HG03457 (cell line): Measurements from ENCODE around the gene MAGI2.
"Not testable (repeated sequence)": the region's sequence is repeated elsewhere in the genome, so short reads cannot be mapped to it uniquely, and the experiment has no call there.

ENCODE experiments used
- ATAC-seq: cut with Tn5 transposase; IDR thresholded peaks from one replicate; pipeline ENCODE4 v1.9.1; 2021; ENCODE audit warnings: moderate number of reproducible peaks; ENCODE audit not compliant: unreplicated experiment

Gene MAGI2

DNA sequence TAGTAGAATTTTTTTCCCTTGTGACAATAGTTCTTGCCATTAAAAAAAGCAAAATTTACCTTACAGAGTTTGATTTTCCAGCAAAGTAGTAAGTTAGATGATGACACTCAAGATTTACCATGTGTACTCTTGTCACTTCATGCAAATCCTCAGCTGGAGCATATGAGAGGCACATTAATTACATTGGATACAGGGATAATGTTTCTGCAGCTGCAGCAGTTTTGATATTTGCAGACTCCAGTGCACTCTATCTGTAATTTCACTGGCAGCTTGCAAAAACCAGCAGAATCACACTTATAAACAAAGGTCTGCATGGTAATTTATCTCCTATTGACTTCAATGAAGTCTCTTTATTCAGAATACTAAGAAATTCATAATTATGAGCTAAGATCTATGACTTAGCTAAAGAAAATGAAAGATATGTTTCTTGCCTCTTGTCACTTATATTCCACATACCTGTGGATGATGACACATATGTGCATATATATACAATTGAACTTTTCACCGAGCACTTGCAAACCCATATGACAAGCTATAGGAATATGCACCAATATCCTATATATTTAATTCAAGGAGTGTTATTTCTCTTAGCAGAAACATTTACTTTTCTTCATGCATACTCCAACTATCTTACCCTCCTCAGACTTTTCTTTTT, 1124.3 kb downstream of the MAGI2 start:
- no peak for ATAC-seq

DNA sequence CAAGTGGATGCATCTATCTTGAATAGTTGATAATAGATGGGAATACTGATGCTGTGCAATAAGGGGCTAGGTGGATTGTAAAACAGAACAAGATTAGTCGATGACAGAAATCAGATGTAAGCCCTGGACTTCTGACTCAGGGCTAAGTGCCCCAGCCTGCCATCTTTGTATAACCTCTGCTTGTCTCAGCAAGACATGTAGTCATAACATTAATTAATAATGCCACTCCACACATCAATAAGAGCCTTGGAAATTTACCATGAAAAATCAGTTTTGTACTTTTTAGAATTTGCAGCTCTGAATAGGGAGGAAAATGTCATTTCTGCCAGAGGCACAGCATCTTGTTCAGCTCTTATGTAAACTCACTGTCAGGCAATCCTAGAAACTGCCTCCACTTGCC, 1125.7 kb downstream of the MAGI2 start:
- ATAC-seq, result no peak

DNA sequence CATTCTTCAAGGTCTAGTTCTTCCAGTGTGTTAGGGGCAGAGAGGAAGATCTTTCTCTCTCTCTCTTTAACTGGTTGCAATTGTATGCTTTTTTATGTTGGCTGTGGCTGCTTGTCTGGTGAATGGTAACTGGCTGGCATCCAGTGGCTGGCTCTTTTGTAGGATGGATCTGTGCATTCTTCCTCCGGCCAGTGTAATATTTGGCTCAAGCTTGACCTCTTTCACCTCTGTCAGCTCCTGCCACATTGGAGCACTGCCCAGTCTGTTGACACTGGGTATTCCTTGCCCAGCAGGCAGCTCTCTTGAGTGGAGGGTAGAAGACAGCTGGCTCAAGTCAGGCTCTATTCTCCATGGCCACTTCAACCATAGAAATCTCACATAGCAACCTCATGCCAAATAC, 1126.6 kb downstream of the MAGI2 start:
- ATAC-seq, result no peak

DNA sequence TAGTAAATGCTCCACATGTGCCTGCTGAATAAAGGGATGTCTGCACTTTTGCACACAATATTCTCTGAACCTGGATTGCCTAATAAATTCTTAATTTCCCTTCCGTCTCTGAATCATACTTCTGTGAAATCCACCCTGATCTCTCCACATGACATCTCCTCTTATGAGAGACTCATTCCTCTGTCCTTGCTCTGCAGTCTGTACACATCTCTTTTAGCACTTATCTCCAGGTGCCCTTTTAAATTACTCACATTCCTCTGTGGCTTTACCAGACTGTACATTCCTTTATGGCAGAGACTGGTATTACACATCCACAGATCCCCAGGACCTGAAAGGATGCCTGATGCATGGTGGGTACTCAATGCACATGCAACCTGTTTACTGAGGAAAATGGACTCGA, 1127.3 kb downstream of the MAGI2 start:
- ATAC-seq, result no peak

DNA sequence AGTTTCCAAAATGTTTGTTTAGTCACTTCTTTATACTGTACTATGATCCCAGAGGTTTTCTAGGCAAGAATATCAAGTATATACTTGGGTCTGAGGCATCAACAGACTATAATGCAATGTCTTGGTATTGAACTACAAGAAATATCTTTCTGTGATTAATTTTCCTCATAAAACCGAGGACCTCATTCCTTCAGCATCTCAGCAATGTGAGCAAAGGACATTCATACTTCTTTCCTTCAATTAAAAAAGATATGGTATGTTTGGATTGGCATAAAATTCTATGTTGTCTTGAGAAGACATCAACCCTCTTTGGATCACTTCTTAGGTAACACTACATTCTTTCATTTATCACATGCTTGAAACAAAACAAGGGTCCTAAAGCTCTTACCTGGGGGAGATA, 1130.3 kb downstream of the MAGI2 start:
- no peak for ATAC-seq

DNA sequence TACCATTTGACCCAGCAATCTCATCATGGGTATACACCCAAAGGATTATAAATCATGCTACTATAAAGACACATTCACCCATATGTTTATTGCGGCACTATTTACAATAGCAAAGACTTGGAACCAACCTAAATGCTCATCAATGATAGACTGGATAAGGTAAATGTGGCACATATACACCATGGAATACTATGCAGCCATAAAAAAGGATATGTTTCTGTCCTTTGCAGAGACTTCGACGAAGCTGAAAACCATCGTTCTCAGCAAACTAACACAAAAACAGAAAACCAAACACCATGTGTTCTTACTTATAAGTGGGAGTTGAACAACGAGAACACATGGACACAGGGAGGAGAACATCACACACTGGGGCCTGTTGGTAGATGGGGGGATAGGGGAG, 1131.2 kb downstream of the MAGI2 start:
- not testable (repeated sequence) for ATAC-seq

DNA sequence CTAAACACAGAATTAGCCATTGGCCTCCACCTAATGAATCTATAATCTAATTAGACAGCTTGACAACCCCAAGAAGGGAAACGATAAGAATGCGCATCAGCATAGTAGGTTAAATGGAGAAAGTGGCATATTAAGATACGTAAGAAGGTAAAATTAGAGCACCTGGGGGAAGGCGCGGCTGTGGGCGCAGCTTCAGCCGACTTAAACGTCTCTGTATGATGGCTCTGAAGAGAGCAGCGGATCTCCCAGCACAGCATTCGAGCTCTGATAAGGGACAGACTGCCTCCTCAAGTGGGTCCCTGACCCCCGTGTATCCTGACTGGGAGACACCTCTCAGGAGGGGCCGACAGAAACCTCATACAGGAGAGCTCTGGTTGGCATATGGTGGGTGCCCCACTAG, 1136.1 kb downstream of the MAGI2 start:
- ATAC-seq, result no peak

DNA sequence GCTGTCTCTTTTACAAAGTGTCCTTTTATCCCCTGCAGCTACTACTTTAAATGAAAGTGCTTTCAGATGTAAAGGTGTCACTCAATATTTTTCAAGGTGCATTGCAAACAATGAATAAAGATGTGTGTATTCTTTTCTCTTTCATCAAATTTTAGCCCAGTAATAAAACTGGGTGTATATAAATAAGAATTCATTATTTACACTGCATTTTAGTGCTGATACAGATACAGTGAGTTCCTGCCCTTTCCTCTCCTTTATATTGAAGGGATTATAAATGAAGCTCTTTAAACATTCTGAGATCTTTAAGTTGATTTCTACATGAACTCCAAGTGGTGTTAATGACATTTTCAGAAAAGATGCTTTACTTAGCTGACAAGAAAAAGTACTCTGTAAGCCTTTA, 1137.4 kb downstream of the MAGI2 start:
- ATAC-seq, result no peak

DNA sequence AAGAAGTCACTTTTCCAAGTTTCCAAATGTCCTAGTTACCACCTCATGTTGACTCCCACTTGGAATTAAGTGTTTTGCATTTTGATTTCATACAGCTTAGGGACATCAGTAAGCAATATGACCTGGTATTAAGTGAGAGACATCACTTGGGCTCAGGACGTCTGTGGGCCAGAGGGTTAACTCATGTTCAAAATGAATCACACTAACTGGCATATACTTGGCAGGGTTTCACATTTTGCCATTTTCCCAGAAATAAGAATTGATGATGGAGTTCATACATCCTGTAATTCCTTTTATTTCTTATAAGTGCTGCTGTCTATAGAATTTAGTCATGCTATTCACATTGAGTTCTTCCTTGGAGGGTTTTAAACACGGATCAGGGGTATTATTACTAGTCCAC, 1138.3 kb downstream of the MAGI2 start:
- no peak for ATAC-seq

DNA sequence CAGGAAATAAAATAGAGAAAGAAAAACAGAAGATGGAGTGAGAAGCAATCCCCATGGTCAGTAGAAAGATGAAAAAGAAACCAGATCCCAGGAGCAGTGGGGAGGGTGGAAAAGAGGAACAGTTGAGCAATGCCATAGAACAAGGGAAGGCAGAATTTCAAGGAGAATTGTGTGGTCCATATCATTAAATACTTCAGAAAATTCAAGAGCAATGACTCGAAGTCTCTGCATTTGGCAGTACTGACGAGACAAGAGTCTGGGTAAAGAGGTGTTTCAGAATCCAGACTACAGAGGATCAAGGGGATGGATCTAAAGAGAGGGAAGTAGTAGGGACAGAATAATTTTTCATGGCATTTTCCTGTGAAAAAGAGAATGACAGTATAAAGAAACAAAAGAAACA, 1142.3 kb downstream of the MAGI2 start:
- ATAC-seq, result no peak

DNA sequence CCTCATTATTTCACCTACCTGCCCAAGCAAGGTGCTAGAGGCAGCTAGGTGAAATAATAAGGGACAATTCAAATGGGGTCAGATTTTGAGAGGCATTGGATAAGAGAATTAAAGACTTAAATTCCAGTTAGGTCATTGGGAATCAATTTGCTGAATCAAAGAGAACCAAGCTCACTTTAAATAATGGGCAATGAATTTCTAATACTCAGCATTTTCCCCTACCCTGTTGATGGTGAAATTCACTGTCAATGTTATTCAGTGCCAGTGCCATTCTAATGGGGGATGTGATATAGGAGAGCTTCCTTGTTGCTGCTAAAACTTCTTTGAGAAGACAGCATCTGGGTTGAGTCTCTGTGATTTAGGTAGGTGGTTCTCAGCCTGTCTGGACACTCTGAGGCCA, 1145.6 kb downstream of the MAGI2 start:
- ATAC-seq, result no peak

DNA sequence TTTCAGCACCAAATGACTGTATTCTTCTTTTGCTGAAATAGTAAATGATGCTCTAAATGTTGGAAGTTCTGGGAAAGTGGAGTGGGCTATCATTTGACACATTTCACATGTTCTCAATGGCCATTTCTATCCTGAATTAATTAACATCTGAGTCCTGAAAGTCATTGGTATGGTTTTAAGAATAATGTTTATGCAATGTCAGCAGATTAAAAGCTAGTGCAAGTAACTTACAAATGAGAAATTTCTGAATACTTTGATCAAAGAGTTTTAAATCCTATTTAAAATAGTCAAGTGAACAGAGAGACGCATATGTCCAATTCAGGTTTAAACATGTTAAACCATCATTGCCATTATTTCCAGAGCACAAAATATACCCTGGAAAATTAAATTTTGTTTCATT, 1146.8 kb downstream of the MAGI2 start:
- ATAC-seq, result no peak

DNA sequence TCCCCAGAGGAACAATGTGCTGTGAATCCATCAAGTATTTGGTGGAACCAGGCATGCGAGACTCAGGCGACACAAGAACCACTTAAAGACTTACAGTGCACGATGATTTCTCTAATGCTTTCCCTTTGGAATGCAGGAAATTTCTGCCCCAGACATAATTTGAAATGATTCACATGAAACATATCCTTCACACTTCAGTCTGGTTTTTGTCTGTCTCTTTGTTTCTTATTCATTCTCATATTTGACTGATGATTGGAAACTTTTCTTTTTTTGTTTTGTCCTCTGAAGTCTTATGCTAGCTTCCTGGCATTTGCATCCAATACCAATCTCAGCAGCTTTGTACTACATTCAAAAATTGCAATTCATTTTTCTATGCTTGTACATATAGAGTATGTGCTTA, 1152.1 kb downstream of the MAGI2 start:
- ATAC-seq, result no peak

DNA sequence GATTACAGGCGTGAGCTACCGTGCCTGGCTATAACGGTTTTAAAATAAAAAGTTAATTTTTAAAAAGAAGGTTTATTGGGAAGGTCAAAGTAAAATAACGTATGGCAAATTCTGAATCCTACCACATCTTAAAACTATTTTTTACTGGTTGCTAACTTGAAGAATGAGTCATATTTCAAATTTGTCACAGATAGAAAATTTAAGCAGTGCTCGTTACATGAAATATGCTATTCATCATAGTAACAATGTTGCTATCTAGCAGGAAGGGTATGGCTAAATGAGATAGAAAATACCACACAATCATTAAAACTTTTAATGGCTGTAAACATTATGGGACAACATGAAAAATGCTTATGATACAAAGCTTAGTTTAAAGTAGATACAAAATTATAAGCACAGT, 1154.4 kb downstream of the MAGI2 start:
- no peak for ATAC-seq

DNA sequence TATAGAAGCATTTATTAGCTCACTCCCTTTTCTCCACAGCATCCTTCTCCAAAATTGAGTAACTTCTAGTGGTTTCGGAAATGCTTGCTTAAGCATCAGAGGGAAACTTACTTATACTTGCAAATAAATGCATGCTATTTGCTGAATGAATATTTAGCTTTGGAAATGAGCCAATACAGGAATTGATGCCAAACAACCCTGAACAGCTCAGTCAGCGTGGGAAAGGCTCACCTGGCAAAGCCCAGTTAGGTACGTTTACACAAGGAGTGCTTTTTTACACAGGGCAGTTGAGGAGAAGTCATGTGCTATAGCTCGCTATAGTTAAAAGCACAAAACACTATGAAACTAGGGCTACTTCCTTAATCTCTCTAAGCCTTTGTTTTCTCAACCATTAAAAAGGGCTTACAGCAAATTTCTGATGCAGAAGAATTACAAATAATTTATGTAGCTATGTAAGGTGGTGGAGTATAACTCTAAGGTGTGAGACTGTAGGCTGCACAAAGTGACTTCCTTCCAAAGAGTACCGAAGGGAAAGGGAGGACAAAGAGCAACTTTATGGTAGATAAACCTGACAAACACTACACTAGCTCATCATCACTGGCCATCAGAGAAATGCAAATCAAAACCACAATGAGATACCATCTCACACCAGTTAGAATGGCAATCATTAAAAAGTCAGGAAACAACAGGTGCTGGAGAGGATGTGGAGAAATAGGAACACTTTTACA, 1156.7 kb downstream of the MAGI2 start:
- ATAC-seq, result no peak

DNA sequence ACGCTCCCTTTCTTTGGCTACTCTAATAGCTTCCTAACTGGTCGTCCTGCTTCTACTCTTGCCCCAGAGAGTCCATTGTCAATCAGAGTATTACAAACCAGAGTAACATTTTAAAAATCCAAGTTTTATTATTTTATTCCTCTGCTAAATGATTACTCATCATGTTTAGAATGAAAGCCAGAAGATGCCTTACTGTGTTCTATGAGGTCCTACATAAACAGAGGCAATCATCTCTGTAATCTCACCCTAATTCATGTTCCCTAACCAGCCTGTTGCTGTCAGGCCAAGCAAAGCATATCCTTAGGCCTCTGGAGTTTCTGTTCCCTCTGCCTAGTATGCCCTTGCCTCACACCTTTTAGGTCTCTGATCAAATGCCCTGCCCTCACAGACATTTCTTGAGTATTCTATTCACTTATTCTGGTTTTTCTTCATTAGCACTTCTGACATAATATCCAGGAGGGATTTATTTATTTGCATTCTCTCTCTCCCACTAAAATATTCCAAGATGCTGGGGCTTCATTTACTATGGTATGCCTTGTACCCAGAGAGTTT, 1157.3 kb downstream of the MAGI2 start:
- ATAC-seq, result no peak

DNA sequence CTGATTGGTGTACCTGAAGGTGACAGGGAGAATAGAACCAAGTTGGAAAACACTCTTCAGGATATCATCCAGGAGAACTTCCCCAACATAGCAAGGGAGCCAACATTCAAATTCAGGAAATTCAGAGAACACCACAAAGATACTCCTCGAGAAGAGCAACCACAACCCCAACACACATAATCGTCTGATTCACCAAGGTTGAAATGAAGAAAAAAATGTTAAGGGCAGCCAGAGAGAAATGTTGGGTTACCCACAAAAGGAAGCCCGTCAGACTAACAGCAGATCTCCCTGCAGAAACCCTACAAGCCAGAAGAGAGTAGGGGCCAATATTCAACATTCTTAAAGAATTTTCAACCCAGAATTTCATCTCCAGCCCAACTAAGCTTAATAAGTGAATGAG, 1164.0 kb downstream of the MAGI2 start:
- not testable (repeated sequence) for ATAC-seq

DNA sequence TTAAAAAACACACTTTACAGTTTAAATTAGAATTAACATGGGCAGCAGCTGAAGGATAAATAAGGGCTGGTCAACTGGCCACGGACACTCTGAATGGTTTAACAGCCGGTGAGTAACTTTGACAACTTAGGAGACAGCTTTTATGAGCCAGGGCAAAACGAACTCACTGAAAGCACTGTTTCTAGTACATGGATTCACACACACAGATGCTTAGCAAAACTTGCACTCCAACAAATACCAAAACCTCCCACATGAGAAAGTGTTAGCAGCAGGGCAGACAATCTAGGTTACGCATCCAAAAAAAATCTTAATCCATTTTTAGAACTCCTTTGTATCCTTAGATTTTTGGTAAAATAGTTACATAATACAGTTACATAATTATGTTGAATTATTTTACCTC, 1168.5 kb downstream of the MAGI2 start:
- ATAC-seq, result no peak

DNA sequence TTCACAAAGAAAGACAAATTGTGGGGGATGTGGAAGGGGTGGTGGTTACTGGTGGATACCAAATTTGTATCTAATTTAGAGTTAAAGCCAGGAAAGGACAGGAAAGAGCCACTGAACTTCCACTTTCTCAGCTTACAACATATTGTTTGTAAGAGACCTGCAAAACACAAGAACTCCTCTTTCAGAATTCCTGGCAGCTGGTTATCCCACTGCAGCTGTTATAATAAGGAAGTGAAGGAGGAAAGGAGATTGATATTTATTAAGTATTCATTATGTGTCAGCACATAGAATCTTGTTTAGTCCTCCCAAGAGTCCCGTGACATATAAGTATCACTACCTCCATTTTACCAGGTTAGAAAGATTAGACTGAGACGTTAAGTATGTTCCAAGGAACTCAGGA, 1173.2 kb downstream of the MAGI2 start:
- ATAC-seq, result no peak

DNA sequence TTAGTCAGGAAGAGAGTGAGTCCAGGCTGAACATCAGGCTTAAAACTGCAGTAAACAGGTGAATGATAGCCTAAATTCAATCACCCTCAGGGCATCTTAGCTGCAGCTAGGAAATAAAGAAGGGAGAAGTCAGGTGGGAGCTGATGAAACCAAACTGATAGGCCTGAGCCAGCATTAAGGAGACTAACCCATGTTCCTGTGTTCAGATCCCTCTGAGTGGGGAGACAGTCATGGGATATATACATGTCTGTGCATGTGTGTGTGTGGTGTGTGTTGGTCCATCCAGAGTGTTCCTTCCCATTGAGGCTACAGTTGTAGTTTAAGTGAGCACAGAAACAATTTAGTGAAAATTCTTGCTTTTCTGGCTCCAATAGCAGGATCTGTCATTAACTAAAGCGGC, 1174.0 kb downstream of the MAGI2 start:
- ATAC-seq, result no peak

DNA sequence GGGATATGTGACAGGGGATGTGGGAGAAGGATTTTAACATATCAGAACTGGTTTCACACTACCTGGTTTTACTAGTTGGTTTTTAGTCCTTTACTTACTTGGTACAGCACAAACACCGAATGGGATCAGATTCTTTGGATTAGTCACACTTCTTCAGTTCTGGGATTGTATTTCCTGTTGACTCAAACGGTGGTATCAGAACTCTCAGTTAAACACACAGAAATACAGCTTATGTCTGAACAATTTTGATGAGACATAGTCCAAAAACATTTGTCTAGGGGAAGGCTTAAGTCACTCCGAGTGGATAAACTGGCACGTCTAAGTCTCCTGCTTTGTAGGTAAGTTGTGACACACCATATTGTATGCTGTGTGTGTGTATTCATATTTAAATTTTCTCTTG, 1174.4 kb downstream of the MAGI2 start:
- ATAC-seq, result no peak

DNA sequence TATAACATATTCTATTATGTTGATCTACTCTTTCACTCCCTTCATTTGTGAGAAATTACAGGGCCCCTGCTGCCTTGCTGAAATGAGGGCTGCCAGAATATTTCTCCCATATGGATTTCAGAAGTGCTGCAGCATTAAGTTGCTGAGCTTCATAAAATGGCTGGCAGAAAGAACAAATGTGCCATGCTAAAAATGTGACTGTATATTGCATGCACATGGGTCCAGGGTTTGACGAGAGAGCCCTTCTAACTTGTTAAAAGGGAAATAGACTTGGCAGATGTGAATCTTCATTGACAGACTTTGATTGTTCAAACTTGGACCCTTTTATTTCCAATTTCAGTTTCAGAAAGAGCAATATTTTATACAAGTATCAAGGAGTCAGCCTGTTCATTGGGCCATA, 1186.3 kb downstream of the MAGI2 start:
- no peak for ATAC-seq

DNA sequence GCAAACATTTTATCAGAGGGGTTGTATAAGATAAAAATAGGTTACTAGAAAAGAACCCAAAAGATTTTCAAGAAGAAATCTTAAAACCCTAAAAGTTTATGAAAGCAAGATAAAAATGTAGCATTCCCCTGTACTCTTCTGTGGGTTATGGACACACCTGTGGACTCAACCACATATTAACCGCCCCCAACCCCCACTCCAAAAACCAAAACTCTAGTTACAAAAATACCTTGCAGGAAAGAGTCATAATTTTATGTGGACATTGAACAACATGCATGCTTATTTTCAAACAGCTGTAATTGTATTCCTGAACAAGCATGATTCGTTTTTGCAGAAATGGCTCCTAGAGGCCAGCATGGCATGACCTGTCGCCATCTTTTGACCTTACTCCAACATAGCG, 1188.0 kb downstream of the MAGI2 start:
- ATAC-seq, result no peak
